ENCODE measurements around the gene CREB3.

The CREB3 gene

GRCh38 chr9:35757892-35758275 is 25.4 kb downstream of the CREB3 start:
- Histone ChIP-seq H3F3A (ENCODE audit: control insufficient read depth, insufficient read depth) (peaks cover 25% of the 10 kb centered on the region), H3K36me3 (ENCODE audit: control insufficient read depth, low read length) (peaks cover 20% of the 10 kb centered on the region), H3K27ac (ENCODE audit: low read depth, low read length) (peak overlapping the region; percentile 83), H3K4me3 (ENCODE audit: low read length) (peak overlapping the region; percentile 85), H3K79me2 (ENCODE audit: control insufficient read depth, low read length) (peaks cover 21% of the 10 kb centered on the region), H4K20me1 (ENCODE audit: control insufficient read depth, insufficient read depth, low read depth, low read length) (no peaks in the 10 kb centered on the region), H3K4me1 (ENCODE audit: control insufficient read depth, low read length) (peaks cover 48% of the 10 kb centered on the region), H3K9me3 (ENCODE audit: control insufficient read depth, insufficient read depth, low read length) (no peaks in the 10 kb centered on the region), H3K9me2 (replicated peaks; ENCODE audit: control insufficient read depth, low read length) (no peaks in the 10 kb centered on the region), H3K4me2 (ENCODE audit: low read length) (peak overlapping the region; percentile 99), H3K27me3 (ENCODE audit: control insufficient read depth, low read length) (no peaks in the 10 kb centered on the region)
- no peak for TF ChIP-seq EZH2phosphoT487 (IDR thresholded peaks at IDR 0.05; ENCODE audit: borderline replicate concordance, low read length)
- no peak for TF ChIP-seq CTCF (IDR thresholded peaks at IDR 0.05; ENCODE audit: low read depth, low read length, poor library complexity, severe bottlenecking)

GRCh38 chr9:35758475-35759050 is 26.1 kb downstream of the CREB3 start:
- Histone ChIP-seq H3K4me1 (ENCODE audit: control insufficient read depth, low read length) (peaks cover 50% of the 10 kb centered on the region), H3K9me2 (replicated peaks; ENCODE audit: control insufficient read depth, low read length) (no peaks in the 10 kb centered on the region), H3K27me3 (ENCODE audit: control insufficient read depth, low read length) (no peaks in the 10 kb centered on the region), H3K4me3 (ENCODE audit: low read length) (peak overlapping the region; percentile 85; the same call in 1 of the 2 replicates), H3K79me2 (ENCODE audit: control insufficient read depth, low read length) (peaks cover 21% of the 10 kb centered on the region), H3K27ac (ENCODE audit: low read depth, low read length) (peak overlapping the region; percentile 83), H3F3A (ENCODE audit: control insufficient read depth, insufficient read depth) (peaks cover 25% of the 10 kb centered on the region), H4K20me1 (ENCODE audit: control insufficient read depth, insufficient read depth, low read depth, low read length) (no peaks in the 10 kb centered on the region), H3K36me3 (ENCODE audit: control insufficient read depth, low read length) (peaks cover 14% of the 10 kb centered on the region), H3K9me3 (ENCODE audit: control insufficient read depth, insufficient read depth, low read length) (no peaks in the 10 kb centered on the region), H3K4me2 (ENCODE audit: low read length) (peak overlapping the region; percentile 99)
- TF ChIP-seq CTCF (IDR thresholded peaks at IDR 0.05; ENCODE audit: low read depth, low read length, poor library complexity, severe bottlenecking) (no peak), EZH2phosphoT487 (IDR thresholded peaks at IDR 0.05; ENCODE audit: borderline replicate concordance, low read length) (no peak)

- H3K9me3 ChIP-seq (ENCODE audit: control insufficient read depth, insufficient read depth, low read length) = no peaks in the 10 kb centered on the region
- H3K4me2 ChIP-seq (ENCODE audit: low read length) = no peak overlapping the region
- no peaks in the 10 kb centered on the region for H3K27me3 ChIP-seq (ENCODE audit: control insufficient read depth, low read length)
Measured at GRCh38 chr9:35759795-35760194, 27.3 kb downstream of the CREB3 start.

More at GRCh38 chr9:35759795-35760194, 27.3 kb downstream of the CREB3 start:
- peaks cover 25% of the 10 kb centered on the region for H3F3A ChIP-seq (ENCODE audit: control insufficient read depth, insufficient read depth)
- H3K27ac ChIP-seq (ENCODE audit: low read depth, low read length) = no peak overlapping the region
- TF ChIP-seq CTCF (IDR thresholded peaks at IDR 0.05; ENCODE audit: low read depth, low read length, poor library complexity, severe bottlenecking) (no peak), EZH2phosphoT487 (IDR thresholded peaks at IDR 0.05; ENCODE audit: borderline replicate concordance, low read length) (no peak)
- H3K9me2 ChIP-seq (replicated peaks; ENCODE audit: control insufficient read depth, low read length) = no peaks in the 10 kb centered on the region
- peaks cover 50% of the 10 kb centered on the region for H3K4me1 ChIP-seq (ENCODE audit: control insufficient read depth, low read length)
- peaks cover 21% of the 10 kb centered on the region for H3K79me2 ChIP-seq (ENCODE audit: control insufficient read depth, low read length)
- H3K36me3 ChIP-seq (ENCODE audit: control insufficient read depth, low read length) = peaks cover 6% of the 10 kb centered on the region; the same call in 1 of the 2 replicates
- no peak overlapping the region for H3K4me3 ChIP-seq (ENCODE audit: low read length)
- no peaks in the 10 kb centered on the region for H4K20me1 ChIP-seq (ENCODE audit: control insufficient read depth, insufficient read depth, low read depth, low read length)
